ENCODE measurements around the gene MISP. TPM values are rescaled to one million over a fixed set of nuclear protein-coding genes. Genes with fewer than 3 reads are reported as not detected.

Gene MISP
- total RNA-seq, 1 donor from 2014 or later, result not detected

DNA sequence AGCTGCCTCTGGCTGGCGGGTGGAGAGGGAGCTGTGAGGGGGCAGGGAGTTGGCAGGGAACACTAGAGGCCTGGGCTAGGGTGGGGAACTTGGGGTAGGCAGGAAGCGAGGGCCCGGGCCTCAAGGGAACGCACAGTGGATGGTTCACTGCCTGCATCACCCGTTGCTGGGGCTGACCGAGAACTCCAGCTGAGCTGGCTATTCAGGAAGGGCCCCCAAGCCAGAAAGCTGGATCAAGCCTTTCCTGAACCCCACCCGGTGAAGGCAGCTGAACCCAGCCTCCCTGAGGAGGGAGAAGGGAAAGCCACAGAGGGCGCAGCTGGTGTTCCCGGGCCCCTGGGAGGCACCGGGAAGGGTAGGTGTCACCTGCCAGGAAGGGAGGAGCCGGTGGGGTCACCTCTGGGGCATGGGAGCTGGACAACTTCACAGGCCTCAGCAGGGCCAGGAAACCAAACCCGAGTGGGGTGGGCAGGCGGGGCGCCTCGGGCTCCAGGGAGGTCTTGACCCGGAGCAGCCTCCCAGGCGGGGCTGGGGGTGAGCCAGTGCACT, 28.3 kb upstream of the MISP start:
- no peaks in the 10 kb centered on the region for H3K36me3 ChIP-seq
- no peaks in the 10 kb centered on the region for H3K4me1 ChIP-seq
- DNase-seq (ENCODE audit: low spot score in 2 of 2), result no peak
- TF ChIP-seq, protein P1, sequence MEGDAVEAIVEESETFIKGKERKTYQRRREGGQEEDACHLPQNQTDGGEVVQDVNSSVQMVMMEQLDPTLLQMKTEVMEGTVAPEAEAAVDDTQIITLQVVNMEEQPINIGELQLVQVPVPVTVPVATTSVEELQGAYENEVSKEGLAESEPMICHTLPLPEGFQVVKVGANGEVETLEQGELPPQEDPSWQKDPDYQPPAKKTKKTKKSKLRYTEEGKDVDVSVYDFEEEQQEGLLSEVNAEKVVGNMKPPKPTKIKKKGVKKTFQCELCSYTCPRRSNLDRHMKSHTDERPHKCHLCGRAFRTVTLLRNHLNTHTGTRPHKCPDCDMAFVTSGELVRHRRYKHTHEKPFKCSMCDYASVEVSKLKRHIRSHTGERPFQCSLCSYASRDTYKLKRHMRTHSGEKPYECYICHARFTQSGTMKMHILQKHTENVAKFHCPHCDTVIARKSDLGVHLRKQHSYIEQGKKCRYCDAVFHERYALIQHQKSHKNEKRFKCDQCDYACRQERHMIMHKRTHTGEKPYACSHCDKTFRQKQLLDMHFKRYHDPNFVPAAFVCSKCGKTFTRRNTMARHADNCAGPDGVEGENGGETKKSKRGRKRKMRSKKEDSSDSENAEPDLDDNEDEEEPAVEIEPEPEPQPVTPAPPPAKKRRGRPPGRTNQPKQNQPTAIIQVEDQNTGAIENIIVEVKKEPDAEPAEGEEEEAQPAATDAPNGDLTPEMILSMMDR (IDR thresholded peaks at IDR 0.05), result no peak
- no peak overlapping the region for H3K4me3 ChIP-seq
- no peak overlapping the region for H3K27ac ChIP-seq
- H3K9me3 ChIP-seq, result no peaks in the 10 kb centered on the region
- peaks cover 7% of the 10 kb centered on the region for H3K27me3 ChIP-seq
- intact Hi-C loops (cut with DNase I), result no loop called here

DNA sequence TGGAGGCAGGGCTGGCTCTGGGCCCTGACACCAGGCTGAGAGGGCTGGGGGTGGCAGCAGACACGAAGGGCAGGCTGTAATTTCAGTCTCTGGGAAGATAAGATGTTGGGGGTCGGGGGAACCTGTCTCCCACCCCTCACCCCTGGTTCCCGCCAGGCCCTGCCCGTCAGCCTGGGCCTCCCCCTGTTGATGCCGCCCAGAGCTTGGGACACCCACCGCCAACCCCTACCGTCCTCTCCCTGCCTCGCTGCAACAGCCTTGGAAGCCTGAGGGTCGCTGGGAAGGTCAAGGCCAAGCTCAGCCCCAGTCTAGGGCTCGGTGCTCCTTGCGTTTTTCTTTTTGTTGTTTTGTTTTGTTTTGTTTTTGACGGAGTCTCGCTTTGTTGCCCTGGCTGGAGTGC, 27.7 kb upstream of the MISP start:
- TF ChIP-seq, protein P1 (IDR thresholded peaks at IDR 0.05), result no peak
- no peaks in the 10 kb centered on the region for H3K9me3 ChIP-seq
- no peak overlapping the region for H3K4me3 ChIP-seq
- no peak for DNase-seq (ENCODE audit: low spot score in 2 of 2)
- H3K27me3 ChIP-seq, result peaks cover 7% of the 10 kb centered on the region
- no peaks in the 10 kb centered on the region for H3K36me3 ChIP-seq
- no peak overlapping the region for H3K27ac ChIP-seq
- intact Hi-C loops (cut with DNase I), result no loop called here
- H3K4me1 ChIP-seq, result no peaks in the 10 kb centered on the region

GRCh38 chr19:723714-724113, 27.2 kb upstream of the MISP start:
- Histone ChIP-seq H3K27ac (no peak overlapping the region), H3K27me3 (peaks cover 7% of the 10 kb centered on the region), H3K4me3 (no peak overlapping the region), H3K4me1 (no peaks in the 10 kb centered on the region), H3K9me3 (no peaks in the 10 kb centered on the region), H3K36me3 (no peaks in the 10 kb centered on the region)
- intact Hi-C loops (cut with DNase I), result no loop called here
- no peak for DNase-seq (ENCODE audit: low spot score in 2 of 2)
- TF ChIP-seq, protein P1 (IDR thresholded peaks at IDR 0.05), result no peak

GRCh38 chr19:725461-726089, 25.3 kb upstream of the MISP start:
- TF ChIP-seq, protein P1 (IDR thresholded peaks at IDR 0.05), result no peak
- H3K4me3 ChIP-seq, result no peak overlapping the region
- H3K27me3 ChIP-seq, result no peaks in the 10 kb centered on the region
- H3K36me3 ChIP-seq, result no peaks in the 10 kb centered on the region
- intact Hi-C loops (cut with DNase I), result no loop called here
- H3K27ac ChIP-seq, result no peak overlapping the region
- no peaks in the 10 kb centered on the region for H3K4me1 ChIP-seq
- no peak for DNase-seq (ENCODE audit: low spot score in 2 of 2)
- H3K9me3 ChIP-seq, result no peaks in the 10 kb centered on the region

GRCh38 chr19:726993-727956, 23.6 kb upstream of the MISP start:
- no peak overlapping the region for H3K4me3 ChIP-seq
- TF ChIP-seq, protein P1 (IDR thresholded peaks at IDR 0.05), result no peak
- DNase-seq (ENCODE audit: low spot score in 2 of 2), result no peak
- no peaks in the 10 kb centered on the region for H3K9me3 ChIP-seq
- H3K4me1 ChIP-seq, result no peaks in the 10 kb centered on the region
- no peaks in the 10 kb centered on the region for H3K27me3 ChIP-seq
- H3K36me3 ChIP-seq, result no peaks in the 10 kb centered on the region
- intact Hi-C loops (cut with DNase I), result no loop called here
- H3K27ac ChIP-seq, result peak overlapping the region; percentile 5 to 62
